Neural cell (in vitro differentiated cells): Measurements from ENCODE around the gene QSOX1. TPM values are rescaled to one million over a fixed set of nuclear protein-coding genes. Genes with fewer than 3 reads are reported as not detected.

Experiments
- H2AFZ ChIP-seq: fragments of 200-600, 300-800 bp; sonication (generic), shearing (Covaris generic); 2 replicates; pipeline ENCODE4 v1.6.0; 2014; ENCODE audit warnings: low read depth, mild to moderate bottlenecking, antibody characterized with exemption, low read length, moderate library complexity
- H3F3A ChIP-seq: fragments of 200-600 bp; shearing (Covaris generic); 2 replicates; pipeline ENCODE4 v1.6.1; 2016; ENCODE audit warnings: mild to moderate bottlenecking, moderate library complexity, mixed read lengths, antibody characterized with exemption, low read length; ENCODE audit not compliant: insufficient read depth, poor library complexity, severe bottlenecking
- H3K27ac ChIP-seq: fragments of 200-600, 300-800 bp; sonication (generic), shearing (Covaris generic); 2 replicates; pipeline ENCODE4 v1.5.1; 2014; ENCODE audit warnings: mild to moderate bottlenecking, low read length, moderate library complexity
- H3K27me3 ChIP-seq: fragments of 300-800, 200-600 bp; sonication (generic), shearing (Covaris generic); 2 replicates; pipeline ENCODE4 v1.6.0; 2014; ENCODE audit warnings: mild to moderate bottlenecking, low read depth, low read length, moderate library complexity; ENCODE audit not compliant: insufficient read depth
- H3K36me3 ChIP-seq: fragments of 300-800, 200-600 bp; sonication (generic), shearing (Covaris generic); 2 replicates; pipeline ENCODE4 v1.5.1; 2014; ENCODE audit warnings: mild to moderate bottlenecking, antibody characterized with exemption, low read length, moderate library complexity; ENCODE audit not compliant: insufficient read depth
- H3K4me2 ChIP-seq: fragments of 300-800, 200-600 bp; sonication (generic), shearing (Covaris generic); 2 replicates; pipeline ENCODE4 v1.6.0; 2014; ENCODE audit warnings: mild to moderate bottlenecking, low read length
- H3K4me3 ChIP-seq: fragments of 300-800, 200-600 bp; sonication (generic), shearing (Covaris generic); 2 replicates; pipeline ENCODE4 v1.5.1; 2014; ENCODE audit warnings: mild to moderate bottlenecking, low read length, moderate library complexity
- H3K79me2 ChIP-seq: fragments of 200-600 bp; shearing (Covaris generic); replicated peaks from 2 replicates; pipeline ENCODE4 v1.6.0; 2014; ENCODE audit warnings: mild to moderate bottlenecking, low read length, moderate library complexity; ENCODE audit not compliant: insufficient read depth
- H3K9ac ChIP-seq: fragments of 300-800, 200-600 bp; sonication (generic), shearing (Covaris generic); 2 replicates; pipeline ENCODE4 v1.6.1; 2016; ENCODE audit warnings: mild to moderate bottlenecking, low read length, mixed read lengths
- H3K9me2 ChIP-seq: fragments of 200-600 bp; shearing (Covaris generic); 2 replicates; pipeline ENCODE4 v1.6.1; 2016; ENCODE audit warnings: mild to moderate bottlenecking, low read length, mixed read lengths; ENCODE audit not compliant: insufficient read depth
- H3K9me3 ChIP-seq: fragments of 200-600, 300-800 bp; sonication (generic), shearing (Covaris generic); 2 replicates; pipeline ENCODE4 v1.6.1; 2016; ENCODE audit warnings: mild to moderate bottlenecking, mixed run types, low read length, moderate library complexity, mixed read lengths
- H4K20me1 ChIP-seq: fragments of 200-600 bp; shearing (Covaris generic); 2 replicates; pipeline ENCODE4 v1.6.1; 2016; ENCODE audit warnings: mild to moderate bottlenecking, mixed run types; ENCODE audit not compliant: insufficient read depth
- EP300 ChIP-seq: fragments of 450-650 bp; conservative IDR thresholded peaks from 2 replicates; pipeline ENCODE4 v1.6.1; 2014; ENCODE audit warnings: antibody characterized with exemption, mild to moderate bottlenecking, moderate library complexity; ENCODE audit not compliant: poor library complexity, severe bottlenecking
- EZH2 ChIP-seq: fragments of 200-600, 300-800 bp; shearing (Covaris generic), sonication (generic); IDR thresholded peaks from 2 replicates; pipeline ENCODE4 v1.6.1; 2014; ENCODE audit warnings: antibody characterized with exemption, low read length, borderline replicate concordance, mild to moderate bottlenecking; ENCODE audit not compliant: insufficient read depth, poor library complexity, severe bottlenecking
- MXI1 ChIP-seq: fragments of 450-650 bp; conservative IDR thresholded peaks from 2 replicates; pipeline ENCODE4 v1.6.1; 2014; ENCODE audit warnings: antibody characterized with exemption, mild to moderate bottlenecking; ENCODE audit not compliant: poor library complexity, severe bottlenecking
- POLR2AphosphoS5 ChIP-seq: IDR thresholded peaks from 2 replicates; pipeline ENCODE4 v1.6.1; 2012
- RAD21 ChIP-seq: fragments of 450-650 bp; conservative IDR thresholded peaks from 2 replicates; pipeline ENCODE4 v1.6.1; 2014; ENCODE audit warnings: antibody characterized with exemption, mild to moderate bottlenecking, moderate library complexity
- SMC3 ChIP-seq: fragments of 450-650 bp; conservative IDR thresholded peaks from 2 replicates; pipeline ENCODE4 v1.6.1; 2014; ENCODE audit warnings: antibody characterized with exemption, mild to moderate bottlenecking, moderate library complexity; ENCODE audit not compliant: poor library complexity
- TAF1 ChIP-seq: IDR thresholded peaks from 2 replicates; pipeline ENCODE4 v1.6.1; 2012; ENCODE audit warnings: low read depth
- polyA plus RNA-seq: library from polyadenylated mRNA; depleted of rRNA; stranded (reverse); fragments of >200 nt; gene quantifications from 2 replicates; pipeline ENCODE4 v1.2.3, GENCODE V29; 2014
- TF ChIP-seq, protein P1 (sequence below): IDR thresholded peaks from 2 replicates; pipeline ENCODE4 v1.6.1; 2012; ENCODE audit warnings: borderline replicate concordance
- TF ChIP-seq, protein P2 (sequence below): fragments of 450-650 bp; IDR thresholded peaks from 2 replicates; pipeline ENCODE4 v1.5.1; 2014; ENCODE audit warnings: antibody characterized with exemption, mild to moderate bottlenecking, moderate library complexity; ENCODE audit not compliant: poor library complexity, severe bottlenecking

Gene QSOX1
- polyA plus RNA-seq, 1 donor from 2014 or later = 49.8 TPM

DNA sequence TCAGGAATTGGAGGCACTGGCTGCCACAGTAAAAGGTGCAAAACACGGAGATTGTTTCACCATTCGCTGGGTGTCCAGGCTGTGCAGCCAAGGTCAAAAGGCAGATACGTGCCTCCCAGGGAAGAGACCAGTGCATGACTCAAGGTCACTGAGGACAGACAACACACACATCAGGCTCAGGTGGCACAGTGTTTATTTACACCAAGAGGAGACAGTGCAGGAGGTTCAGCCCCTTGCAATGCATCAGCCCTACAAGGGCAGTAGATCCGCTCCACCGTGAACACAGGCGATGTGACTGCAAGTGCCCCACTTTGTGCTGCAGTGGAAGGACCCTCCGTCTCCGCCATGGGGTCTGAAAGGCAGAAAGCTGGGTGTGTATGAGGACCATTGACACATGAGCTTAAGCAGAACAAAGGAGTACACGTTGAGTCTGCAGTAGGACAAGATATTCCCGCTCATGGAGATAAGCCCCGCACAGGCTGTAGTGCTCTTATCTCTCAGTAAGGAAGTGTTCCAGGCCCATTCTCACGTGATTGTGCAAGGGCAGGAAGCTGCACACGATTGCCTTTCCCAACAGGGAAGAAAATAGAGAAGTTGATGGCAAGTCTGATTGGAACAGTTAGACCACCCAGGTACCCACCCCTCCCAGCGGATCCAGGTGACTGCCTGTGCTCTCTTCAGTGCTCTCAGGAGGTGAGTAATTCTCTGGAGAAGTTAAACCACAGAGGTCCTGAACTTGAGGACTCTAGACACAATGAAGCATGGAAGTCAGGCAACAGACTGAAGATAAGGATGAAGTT, 37.5 kb upstream of the QSOX1 start:
- no peak overlapping the region for H2AFZ ChIP-seq
- H3K79me2 ChIP-seq = no peaks in the 10 kb centered on the region
- no peak overlapping the region for H3K27ac ChIP-seq
- H3K27me3 ChIP-seq = no peaks in the 10 kb centered on the region
- H3K4me3 ChIP-seq = no peak overlapping the region
- H3K4me2 ChIP-seq = no peak overlapping the region
- H3F3A ChIP-seq = no peaks in the 10 kb centered on the region
- no peak overlapping the region for H3K9ac ChIP-seq
- no peaks in the 10 kb centered on the region for H3K9me3 ChIP-seq
- no peaks in the 10 kb centered on the region for H3K9me2 ChIP-seq
- TF ChIP-seq, protein P1, sequence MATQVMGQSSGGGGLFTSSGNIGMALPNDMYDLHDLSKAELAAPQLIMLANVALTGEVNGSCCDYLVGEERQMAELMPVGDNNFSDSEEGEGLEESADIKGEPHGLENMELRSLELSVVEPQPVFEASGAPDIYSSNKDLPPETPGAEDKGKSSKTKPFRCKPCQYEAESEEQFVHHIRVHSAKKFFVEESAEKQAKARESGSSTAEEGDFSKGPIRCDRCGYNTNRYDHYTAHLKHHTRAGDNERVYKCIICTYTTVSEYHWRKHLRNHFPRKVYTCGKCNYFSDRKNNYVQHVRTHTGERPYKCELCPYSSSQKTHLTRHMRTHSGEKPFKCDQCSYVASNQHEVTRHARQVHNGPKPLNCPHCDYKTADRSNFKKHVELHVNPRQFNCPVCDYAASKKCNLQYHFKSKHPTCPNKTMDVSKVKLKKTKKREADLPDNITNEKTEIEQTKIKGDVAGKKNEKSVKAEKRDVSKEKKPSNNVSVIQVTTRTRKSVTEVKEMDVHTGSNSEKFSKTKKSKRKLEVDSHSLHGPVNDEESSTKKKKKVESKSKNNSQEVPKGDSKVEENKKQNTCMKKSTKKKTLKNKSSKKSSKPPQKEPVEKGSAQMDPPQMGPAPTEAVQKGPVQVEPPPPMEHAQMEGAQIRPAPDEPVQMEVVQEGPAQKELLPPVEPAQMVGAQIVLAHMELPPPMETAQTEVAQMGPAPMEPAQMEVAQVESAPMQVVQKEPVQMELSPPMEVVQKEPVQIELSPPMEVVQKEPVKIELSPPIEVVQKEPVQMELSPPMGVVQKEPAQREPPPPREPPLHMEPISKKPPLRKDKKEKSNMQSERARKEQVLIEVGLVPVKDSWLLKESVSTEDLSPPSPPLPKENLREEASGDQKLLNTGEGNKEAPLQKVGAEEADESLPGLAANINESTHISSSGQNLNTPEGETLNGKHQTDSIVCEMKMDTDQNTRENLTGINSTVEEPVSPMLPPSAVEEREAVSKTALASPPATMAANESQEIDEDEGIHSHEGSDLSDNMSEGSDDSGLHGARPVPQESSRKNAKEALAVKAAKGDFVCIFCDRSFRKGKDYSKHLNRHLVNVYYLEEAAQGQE = no peak
- no peak for TF ChIP-seq SMC3
- TF ChIP-seq TAF1 = no peak
- TF ChIP-seq POLR2AphosphoS5 = no peak
- no peak for TF ChIP-seq MXI1
- TF ChIP-seq EZH2 = no peak
- no peak for TF ChIP-seq EP300
- TF ChIP-seq RAD21 = no peak
- TF ChIP-seq, protein P2, sequence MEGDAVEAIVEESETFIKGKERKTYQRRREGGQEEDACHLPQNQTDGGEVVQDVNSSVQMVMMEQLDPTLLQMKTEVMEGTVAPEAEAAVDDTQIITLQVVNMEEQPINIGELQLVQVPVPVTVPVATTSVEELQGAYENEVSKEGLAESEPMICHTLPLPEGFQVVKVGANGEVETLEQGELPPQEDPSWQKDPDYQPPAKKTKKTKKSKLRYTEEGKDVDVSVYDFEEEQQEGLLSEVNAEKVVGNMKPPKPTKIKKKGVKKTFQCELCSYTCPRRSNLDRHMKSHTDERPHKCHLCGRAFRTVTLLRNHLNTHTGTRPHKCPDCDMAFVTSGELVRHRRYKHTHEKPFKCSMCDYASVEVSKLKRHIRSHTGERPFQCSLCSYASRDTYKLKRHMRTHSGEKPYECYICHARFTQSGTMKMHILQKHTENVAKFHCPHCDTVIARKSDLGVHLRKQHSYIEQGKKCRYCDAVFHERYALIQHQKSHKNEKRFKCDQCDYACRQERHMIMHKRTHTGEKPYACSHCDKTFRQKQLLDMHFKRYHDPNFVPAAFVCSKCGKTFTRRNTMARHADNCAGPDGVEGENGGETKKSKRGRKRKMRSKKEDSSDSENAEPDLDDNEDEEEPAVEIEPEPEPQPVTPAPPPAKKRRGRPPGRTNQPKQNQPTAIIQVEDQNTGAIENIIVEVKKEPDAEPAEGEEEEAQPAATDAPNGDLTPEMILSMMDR = no peak
- no peaks in the 10 kb centered on the region for H4K20me1 ChIP-seq
- H3K36me3 ChIP-seq = no peaks in the 10 kb centered on the region

DNA sequence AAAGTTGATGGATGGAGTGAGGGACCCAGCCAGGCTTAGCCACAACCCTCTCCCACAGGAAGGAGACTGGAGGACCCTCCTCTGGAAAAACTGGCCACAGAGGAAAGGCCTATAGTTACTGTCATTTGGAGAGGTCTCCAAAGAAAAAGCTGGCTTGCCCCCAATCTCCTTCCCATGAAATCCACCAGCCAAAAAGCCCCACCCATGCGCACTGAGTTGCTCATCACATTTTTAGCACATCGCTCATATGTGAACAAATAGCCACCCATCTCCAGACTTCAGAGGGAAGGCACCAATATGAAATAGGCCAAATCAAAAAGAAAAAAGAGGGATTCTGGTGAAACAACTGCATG, 36.9 kb upstream of the QSOX1 start:
- Histone ChIP-seq H3K27ac (no peak overlapping the region), H3K9me2 (no peaks in the 10 kb centered on the region), H3K4me2 (no peak overlapping the region), H3F3A (no peaks in the 10 kb centered on the region), H3K9me3 (no peaks in the 10 kb centered on the region), H3K27me3 (no peaks in the 10 kb centered on the region), H4K20me1 (no peaks in the 10 kb centered on the region), H3K9ac (no peak overlapping the region), H3K36me3 (no peaks in the 10 kb centered on the region), H2AFZ (no peak overlapping the region), H3K4me3 (no peak overlapping the region), H3K79me2 (no peaks in the 10 kb centered on the region)
- TF ChIP-seq, protein P2 = no peak
